Keratinocyte (primary cell): ENCODE data around the gene GIT1.

Experiments
- EZH2 ChIP-seq: IDR thresholded peaks from one replicate; pipeline ENCODE4 v1.6.1; 2012; ENCODE audit warnings: inconsistent platforms, mild to moderate bottlenecking, low read length, moderate library complexity
- TF ChIP-seq, protein P1 (sequence below), 3 experiments: IDR thresholded peaks in 1 of 3; conservative IDR thresholded peaks in 1 of 3; optimal IDR thresholded peaks in 1 of 3; 2 replicates in 2 of 3; 3 replicates in 1 of 3; pipeline versions ENCODE3 to v1.5.1; 2011; ENCODE audit warnings: low read length in 3 of 3, mild to moderate bottlenecking in 3 of 3, moderate library complexity in 2 of 3, control low read depth in 1 of 3, inconsistent platforms in 1 of 3; ENCODE audit not compliant: insufficient read depth in 2 of 3; ENCODE audit errors: extremely low read depth in 1 of 3

DNA sequence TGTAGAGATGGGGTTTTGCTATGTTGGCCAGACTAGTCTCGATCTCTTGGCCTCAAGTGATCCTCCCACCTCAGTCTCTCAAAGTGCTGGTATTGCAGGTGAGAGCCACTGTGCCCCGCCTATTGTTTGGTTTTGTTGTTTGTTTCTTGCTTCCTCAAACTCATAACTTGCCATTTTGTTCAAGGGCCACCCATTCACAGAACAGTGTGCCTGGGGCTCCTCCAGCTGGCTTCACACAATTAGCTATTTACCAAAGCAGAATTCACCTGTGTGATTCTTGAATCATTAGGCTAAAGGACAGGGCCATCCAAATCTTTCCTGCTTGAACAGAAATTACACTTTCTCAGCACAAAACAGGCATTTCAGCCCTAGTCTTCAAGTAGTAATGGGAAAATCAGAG is 29.8 kb downstream of the GIT1 start:
- TF ChIP-seq, protein P1, sequence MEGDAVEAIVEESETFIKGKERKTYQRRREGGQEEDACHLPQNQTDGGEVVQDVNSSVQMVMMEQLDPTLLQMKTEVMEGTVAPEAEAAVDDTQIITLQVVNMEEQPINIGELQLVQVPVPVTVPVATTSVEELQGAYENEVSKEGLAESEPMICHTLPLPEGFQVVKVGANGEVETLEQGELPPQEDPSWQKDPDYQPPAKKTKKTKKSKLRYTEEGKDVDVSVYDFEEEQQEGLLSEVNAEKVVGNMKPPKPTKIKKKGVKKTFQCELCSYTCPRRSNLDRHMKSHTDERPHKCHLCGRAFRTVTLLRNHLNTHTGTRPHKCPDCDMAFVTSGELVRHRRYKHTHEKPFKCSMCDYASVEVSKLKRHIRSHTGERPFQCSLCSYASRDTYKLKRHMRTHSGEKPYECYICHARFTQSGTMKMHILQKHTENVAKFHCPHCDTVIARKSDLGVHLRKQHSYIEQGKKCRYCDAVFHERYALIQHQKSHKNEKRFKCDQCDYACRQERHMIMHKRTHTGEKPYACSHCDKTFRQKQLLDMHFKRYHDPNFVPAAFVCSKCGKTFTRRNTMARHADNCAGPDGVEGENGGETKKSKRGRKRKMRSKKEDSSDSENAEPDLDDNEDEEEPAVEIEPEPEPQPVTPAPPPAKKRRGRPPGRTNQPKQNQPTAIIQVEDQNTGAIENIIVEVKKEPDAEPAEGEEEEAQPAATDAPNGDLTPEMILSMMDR (optimal IDR thresholded peaks at IDR 0.05 in 1 of 3, IDR thresholded peaks at IDR 0.05 in 1 of 3, conservative IDR thresholded peaks at IDR 0.05 in 1 of 3; ENCODE audit: extremely low read depth in 1 of 3, insufficient read depth in 2 of 3, low read length in 3 of 3), result no peak
- no peak for TF ChIP-seq EZH2
